Effector memory CD8-positive, alpha-beta T cell (primary cell): Measurements from ENCODE around the gene PRF1.
"Not testable (repeated sequence)": the region's sequence is repeated elsewhere in the genome, so short reads cannot be mapped to it uniquely, and the experiment has no call there.

Source experiments
- ATAC-seq: fragments of 150-1000 bp; cut with Tn5 transposase; replicated peaks from 2 replicates; pipeline ENCODE4 v1.10.0; 2021; ENCODE audit warnings: mild to moderate bottlenecking, moderate library complexity
- DNase-seq, 3 experiments: peaks; one replicate each; pipeline ENCODE4 v3.0.0; 2021
- H3K27ac Mint-ChIP-seq, 2 donors: one replicate each; pipeline ENCODE4 v1.8.0; 2022; ENCODE audit warnings: mild to moderate bottlenecking in 2 of 2, mixed read lengths in 2 of 2, moderate library complexity in 2 of 2
- H3K27me3 Mint-ChIP-seq, 2 donors: one replicate each; pipeline ENCODE4 v1.8.0; 2022; ENCODE audit warnings: mixed read lengths in 2 of 2
- H3K36me3 Mint-ChIP-seq: one replicate; pipeline ENCODE4 v1.8.0; 2022; ENCODE audit warnings: mild to moderate bottlenecking, moderate library complexity, mixed read lengths; ENCODE audit not compliant: insufficient read depth
- H3K4me1 Mint-ChIP-seq, 2 donors: one replicate each; pipeline ENCODE4 v1.8.0; 2022; ENCODE audit warnings: low read depth in 2 of 2, mixed read lengths in 2 of 2
- H3K4me3 Mint-ChIP-seq, 2 donors: one replicate each; pipeline ENCODE4 v1.8.0; 2022; ENCODE audit warnings: mild to moderate bottlenecking in 2 of 2, mixed read lengths in 2 of 2, moderate library complexity in 2 of 2
- H3K9me3 Mint-ChIP-seq, 2 donors: one replicate each; pipeline ENCODE4 v1.8.0; 2022; ENCODE audit warnings: mixed read lengths in 2 of 2
- total RNA-seq, 9 experiments: gene quantifications; one replicate each; lab custom pipeline; 2026; lab: John Stamatoyannopoulos, UW

The PRF1 gene
- 17.1 to 381 (median 104) reads per million in 9 experiments for total RNA-seq

DNA sequence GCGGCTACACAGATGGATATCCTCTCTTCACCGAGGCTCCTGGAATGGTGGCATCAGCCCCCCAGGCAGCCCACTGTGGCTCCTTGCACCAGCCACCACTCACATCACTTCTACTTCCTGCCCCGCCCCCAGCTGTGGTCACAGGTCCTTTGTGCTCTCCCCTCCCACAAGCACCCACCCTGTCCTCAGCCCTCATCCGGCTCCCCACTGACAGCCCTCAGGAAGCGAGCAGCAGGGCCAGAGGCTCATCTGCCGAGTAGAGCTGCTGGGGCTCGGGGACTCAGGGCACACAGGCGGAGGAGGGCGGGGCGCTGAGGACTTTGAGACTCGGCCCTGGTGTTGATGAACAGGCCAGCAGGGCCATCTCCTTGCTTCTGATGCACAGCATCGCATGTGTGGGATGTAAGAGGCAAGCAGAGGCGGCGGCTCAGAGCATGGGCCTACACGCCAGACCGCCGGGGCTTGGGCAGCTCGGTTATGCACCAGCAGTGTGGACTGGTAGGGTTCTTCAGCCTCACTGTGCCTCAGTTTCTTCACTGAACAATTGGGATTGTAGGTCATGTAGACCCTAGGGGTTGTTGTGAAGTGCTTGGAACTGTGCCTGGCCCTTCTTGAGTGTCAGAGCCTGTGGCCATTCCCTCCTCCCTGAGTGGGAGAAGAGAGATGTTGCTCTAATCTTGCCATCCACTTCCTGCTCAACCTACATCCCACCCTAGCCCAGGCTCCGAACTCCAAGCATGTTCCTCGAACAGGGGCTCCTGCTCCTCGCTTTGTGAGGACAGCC is at the start of gene PRF1:
PRF1 (minus strand) TSS at position 77 of the 784 bp plus-strand sequence. CDS start 1,839 bp downstream, outside the sequence.
- H3K9me3 Mint-ChIP-seq = no peaks in the 10 kb centered on the region
- peak; percentile 82 for ATAC-seq

DNA sequence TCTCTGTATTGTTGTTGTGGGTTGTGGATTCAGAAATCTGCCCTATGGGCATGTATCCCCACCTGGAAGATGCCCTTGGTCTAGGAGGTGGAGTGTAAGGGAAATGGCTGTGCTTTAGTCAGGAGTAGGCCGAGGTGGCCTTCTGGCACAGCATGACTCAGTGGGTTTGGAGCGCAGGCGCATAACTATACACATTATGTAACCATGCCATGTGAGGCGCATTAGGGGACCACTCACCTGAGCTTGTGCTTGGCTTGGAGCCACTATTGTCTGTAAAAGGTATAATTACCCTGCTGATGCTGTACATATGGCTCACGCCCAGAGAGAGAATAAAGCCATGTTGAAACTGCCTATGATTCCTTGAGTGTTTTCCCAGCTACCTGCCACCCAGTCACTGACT is 49.1 kb upstream of the PRF1 start:
- no peak for ATAC-seq
- Mint-ChIP-seq H3K27ac (no peak overlapping the region), H3K9me3 (peaks cover 6 to 8% of the 10 kb centered on the region in 2 donors), H3K4me1 (peaks cover 4 to 6% of the 10 kb centered on the region in 2 donors), H3K4me3 (no peak overlapping the region), H3K36me3 (no peaks in the 10 kb centered on the region), H3K27me3 (no peaks in the 10 kb centered on the region)
- no peak for DNase-seq

More for the DNA sequence above, at the start of gene PRF1:
- H3K27ac Mint-ChIP-seq = peak within 1 kb of the TSS; percentile 94 to 96
- no peaks in the 10 kb centered on the region for H3K27me3 Mint-ChIP-seq
- peaks cover 58% of the 10 kb centered on the region for H3K36me3 Mint-ChIP-seq
- peaks cover 60 to 64% of the 10 kb centered on the region in 2 donors for H3K4me1 Mint-ChIP-seq
- DNase-seq = peak; percentile 84 to 88 (median 87)
- H3K4me3 Mint-ChIP-seq = peak within 1 kb of the TSS; percentile 96 to 100

DNA sequence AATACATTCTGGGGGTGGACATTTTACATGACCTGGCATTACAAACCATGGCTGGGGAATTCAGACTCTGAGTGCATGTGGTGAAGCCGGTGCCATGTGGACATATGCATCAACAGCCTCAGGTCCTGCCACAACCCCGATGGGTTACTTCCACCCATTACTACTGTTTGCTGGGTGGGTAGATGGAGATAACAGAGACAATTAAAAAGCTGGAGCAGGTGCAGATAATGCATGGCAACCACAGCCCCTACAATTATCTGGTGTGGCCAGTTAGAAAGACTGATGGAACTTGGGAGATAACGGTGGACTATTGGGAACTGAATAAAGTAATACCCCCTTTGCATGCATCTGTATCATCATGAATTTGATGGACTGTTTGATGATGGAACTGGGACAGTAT is 48.2 kb upstream of the PRF1 start:
- ATAC-seq = no peak
- Mint-ChIP-seq H3K4me3 (no peak overlapping the region), H3K4me1 (peaks cover 0 to 3% of the 10 kb centered on the region in 2 donors)

DNA sequence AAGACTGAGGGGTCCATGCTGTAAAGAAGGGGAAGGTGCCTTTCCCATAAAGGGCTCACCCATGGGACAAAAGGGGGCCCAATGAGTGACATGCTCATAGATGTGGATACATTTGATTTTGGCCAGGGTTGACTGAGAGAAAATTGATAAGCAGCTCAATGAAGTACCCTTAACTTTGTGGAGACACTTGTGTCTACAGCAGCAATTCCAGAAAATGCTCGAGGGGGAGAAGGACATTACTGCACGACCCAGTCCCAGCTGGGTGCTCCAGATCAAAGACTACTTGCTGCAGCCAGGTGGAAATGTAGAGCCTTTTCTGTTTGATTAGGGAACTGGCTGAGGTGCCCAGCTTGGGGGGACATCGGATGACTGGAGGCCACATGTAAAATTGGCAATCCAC is 47.6 kb upstream of the PRF1 start:
- Mint-ChIP-seq H3K36me3 (no peaks in the 10 kb centered on the region), H3K27me3 (no peaks in the 10 kb centered on the region), H3K9me3 (peaks cover 6 to 8% of the 10 kb centered on the region in 2 donors), H3K4me3 (no peak overlapping the region), H3K27ac (no peak overlapping the region), H3K4me1 (peaks cover 0 to 3% of the 10 kb centered on the region in 2 donors)
- ATAC-seq (no peak), DNase-seq (no peak)

More for the DNA sequence above, 48.2 kb upstream of the PRF1 start:
- Mint-ChIP-seq H3K27me3 (no peaks in the 10 kb centered on the region), H3K9me3 (peaks cover 6 to 8% of the 10 kb centered on the region in 2 donors), H3K36me3 (no peaks in the 10 kb centered on the region), H3K27ac (no peak overlapping the region)
- DNase-seq = no peak

DNA sequence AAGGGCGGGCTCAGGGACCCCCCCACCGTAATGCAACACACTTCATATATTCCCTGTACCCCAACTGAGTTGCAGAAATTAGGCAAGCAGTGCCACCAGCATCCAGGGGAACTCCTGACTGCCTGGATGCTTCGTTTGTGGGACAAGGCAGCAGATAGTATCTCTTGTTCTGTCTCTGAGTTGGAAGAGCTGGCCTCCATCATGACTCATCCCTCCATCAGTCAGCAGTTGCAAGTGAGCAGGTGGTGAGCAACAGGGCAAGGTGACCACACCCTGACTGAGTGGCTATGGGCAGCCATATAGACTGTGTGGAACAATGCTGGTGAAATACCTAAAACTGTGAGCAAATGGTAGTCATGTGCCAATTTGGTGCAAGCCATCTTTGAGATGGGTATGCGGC is 47.0 kb upstream of the PRF1 start:
- Mint-ChIP-seq H3K9me3 (peaks cover 6 to 8% of the 10 kb centered on the region in 2 donors), H3K27ac (peak overlapping the region in 1 of 2 donors; percentile 11), H3K27me3 (no peaks in the 10 kb centered on the region), H3K4me1 (peaks cover 0 to 3% of the 10 kb centered on the region in 2 donors), H3K4me3 (no peak overlapping the region), H3K36me3 (no peaks in the 10 kb centered on the region)
- no peak for DNase-seq
- ATAC-seq = no peak

DNA sequence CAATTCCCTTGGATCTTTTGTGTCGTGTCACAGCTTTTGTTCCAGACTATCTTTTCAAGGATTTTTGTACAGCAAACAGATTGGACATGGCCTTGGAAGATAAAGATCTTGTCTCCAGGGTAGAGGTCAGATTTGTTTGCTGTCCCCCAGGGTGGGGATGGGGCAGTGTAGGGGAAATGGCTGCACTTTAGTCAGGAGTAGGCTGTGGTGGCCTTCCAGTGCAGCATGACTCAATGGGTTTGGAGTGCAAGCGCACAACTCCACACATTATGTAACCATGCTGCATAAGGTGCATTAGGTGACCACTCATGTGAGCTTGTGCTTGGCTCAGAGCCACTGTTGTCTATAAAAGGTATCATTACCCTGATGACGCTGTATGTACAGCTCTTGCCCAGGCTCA is 45.9 kb upstream of the PRF1 start:
- H3K4me1 Mint-ChIP-seq = peaks cover 0 to 3% of the 10 kb centered on the region in 2 donors
- ATAC-seq = no peak
- H3K27ac Mint-ChIP-seq = no peak overlapping the region
- no peaks in the 10 kb centered on the region for H3K36me3 Mint-ChIP-seq
- H3K27me3 Mint-ChIP-seq = no peaks in the 10 kb centered on the region
- H3K9me3 Mint-ChIP-seq = peaks cover 6 to 8% of the 10 kb centered on the region in 2 donors
- no peak overlapping the region for H3K4me3 Mint-ChIP-seq
- no peak for DNase-seq

DNA sequence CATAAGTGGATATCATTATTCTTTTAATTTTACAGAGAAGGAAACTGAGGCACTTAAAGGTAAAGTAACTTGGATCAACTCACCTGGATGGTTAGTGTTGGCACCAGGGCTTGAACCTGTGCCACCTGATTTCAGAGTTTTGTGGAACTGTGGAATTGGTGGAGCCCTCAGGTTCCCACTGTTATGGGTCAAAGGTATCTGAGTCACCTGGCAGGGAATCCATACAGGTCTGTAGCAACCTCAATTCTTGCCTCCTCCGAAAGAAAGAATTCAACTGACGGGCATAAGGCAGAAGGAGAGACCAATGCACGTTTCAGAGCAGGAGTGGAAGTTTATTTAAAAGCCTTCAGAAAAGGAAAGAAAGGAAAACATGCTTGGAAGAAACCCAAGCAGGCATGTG is 44.5 kb upstream of the PRF1 start:
- ATAC-seq (no peak), DNase-seq (no peak)
- Mint-ChIP-seq H3K36me3 (no peaks in the 10 kb centered on the region), H3K27me3 (no peaks in the 10 kb centered on the region), H3K27ac (no peak overlapping the region), H3K9me3 (peaks cover 6 to 8% of the 10 kb centered on the region in 2 donors), H3K4me1 (peaks cover 0 to 3% of the 10 kb centered on the region in 2 donors), H3K4me3 (no peak overlapping the region)

DNA sequence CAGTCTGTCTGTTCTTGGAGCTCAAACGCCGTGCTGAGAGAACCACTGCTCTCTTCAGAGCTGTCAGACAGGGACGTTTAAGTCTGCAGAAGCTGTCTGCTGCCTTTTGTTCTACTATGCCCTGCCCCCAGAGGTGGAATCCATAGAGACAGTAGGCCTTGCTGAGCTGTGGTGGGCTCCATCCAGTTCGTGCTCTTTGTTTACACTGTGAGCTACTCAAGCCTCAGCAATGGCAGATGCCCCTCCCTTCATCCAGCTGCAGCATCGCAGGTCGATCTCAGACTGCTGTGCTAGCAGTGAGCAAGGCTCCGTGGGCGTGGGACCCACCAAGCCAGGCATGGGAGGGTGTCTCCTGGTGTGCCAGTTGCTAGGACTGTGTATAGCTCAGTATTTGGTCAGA is 42.4 kb upstream of the PRF1 start:
- peak overlapping the region in 1 of 2 donors; percentile 71 for H3K27ac Mint-ChIP-seq
- H3K36me3 Mint-ChIP-seq = not testable (repeated sequence)

DNA sequence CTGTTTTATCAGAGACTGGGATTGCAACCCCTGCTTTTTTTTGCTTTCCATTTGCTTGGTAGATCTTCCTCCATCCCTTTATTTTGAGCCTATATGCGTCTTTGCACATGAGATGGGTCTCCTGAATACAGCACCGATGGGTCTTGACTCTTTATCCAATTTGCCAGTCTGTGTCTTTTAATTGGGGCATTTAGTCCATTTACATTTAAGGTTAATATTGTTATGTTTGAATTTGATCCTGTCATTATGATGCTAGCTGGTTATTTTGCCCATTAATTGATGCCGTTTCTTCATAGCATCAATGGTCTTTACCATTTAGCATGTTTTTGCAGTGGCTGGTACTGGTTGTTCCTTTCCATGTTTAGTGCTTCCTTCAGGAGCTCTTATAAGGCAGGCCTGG is 40.7 kb upstream of the PRF1 start:
- not testable (repeated sequence) for H3K27me3 Mint-ChIP-seq, H3K4me3 Mint-ChIP-seq, ATAC-seq, H3K36me3 Mint-ChIP-seq, H3K4me1 Mint-ChIP-seq, DNase-seq, H3K9me3 Mint-ChIP-seq, H3K27ac Mint-ChIP-seq

More for the DNA sequence above, 42.4 kb upstream of the PRF1 start:
- not testable (repeated sequence) for H3K4me3 Mint-ChIP-seq, DNase-seq, H3K27me3 Mint-ChIP-seq, ATAC-seq, H3K4me1 Mint-ChIP-seq, H3K9me3 Mint-ChIP-seq

DNA sequence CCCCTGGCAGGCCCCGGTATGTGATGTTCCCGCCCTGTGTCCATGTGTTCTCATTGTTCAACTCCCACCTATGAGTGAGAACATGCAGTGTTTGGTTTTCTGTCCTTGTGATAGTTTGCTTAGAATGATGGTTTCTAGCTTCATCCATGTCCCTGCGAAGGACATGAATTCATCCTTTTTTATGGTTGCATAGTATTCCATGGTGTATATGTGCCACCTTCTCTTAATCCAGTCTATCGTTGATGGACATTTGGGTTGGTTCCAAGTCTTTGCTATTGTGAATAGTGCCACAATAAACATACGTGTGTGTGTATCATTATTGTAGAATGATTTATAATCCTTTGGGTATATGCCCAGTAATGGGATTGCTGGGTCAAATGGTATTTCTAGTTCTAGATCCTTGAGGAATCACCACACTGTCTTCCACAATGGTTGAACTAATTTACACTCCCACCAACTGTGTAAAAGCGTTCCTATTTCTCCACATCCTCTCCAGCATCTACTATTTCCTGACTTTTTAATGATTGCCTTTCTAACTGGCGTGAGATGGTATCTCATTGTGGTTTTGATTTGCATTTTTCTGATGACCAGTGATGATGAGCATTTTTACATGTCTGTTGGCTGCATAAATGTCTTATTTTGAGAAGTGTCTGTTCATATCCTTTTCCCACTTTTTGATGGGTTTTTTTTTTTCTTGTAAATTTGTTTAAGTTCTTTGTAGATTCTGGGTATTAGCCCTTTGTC is 37.3 kb upstream of the PRF1 start:
- not testable (repeated sequence) for H3K36me3 Mint-ChIP-seq, H3K9me3 Mint-ChIP-seq, ATAC-seq, H3K27ac Mint-ChIP-seq, H3K27me3 Mint-ChIP-seq, H3K4me1 Mint-ChIP-seq, H3K4me3 Mint-ChIP-seq, DNase-seq

DNA sequence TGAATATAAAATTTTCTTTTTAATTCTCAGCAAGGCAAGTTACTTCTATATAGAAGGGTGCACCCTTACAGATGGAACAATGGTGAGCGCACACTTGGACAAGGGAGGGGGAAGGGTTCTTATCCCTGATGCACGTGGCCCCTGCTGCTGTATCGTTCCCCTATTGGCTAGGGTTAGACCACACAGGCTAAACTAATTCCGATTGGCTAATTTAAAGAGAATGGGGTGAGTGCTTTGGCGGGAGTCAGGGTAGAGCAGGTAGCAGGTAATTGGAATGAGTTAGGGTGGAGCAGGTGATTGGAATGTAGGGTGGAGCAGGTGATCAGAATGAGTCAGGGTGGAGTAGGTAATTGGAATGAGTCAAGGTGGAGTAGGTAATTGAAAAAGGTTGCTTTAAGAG is 32.0 kb upstream of the PRF1 start:
- H3K27me3 Mint-ChIP-seq, ATAC-seq, H3K27ac Mint-ChIP-seq, H3K9me3 Mint-ChIP-seq, H3K4me1 Mint-ChIP-seq, H3K4me3 Mint-ChIP-seq, DNase-seq, H3K36me3 Mint-ChIP-seq: not testable (repeated sequence)

DNA sequence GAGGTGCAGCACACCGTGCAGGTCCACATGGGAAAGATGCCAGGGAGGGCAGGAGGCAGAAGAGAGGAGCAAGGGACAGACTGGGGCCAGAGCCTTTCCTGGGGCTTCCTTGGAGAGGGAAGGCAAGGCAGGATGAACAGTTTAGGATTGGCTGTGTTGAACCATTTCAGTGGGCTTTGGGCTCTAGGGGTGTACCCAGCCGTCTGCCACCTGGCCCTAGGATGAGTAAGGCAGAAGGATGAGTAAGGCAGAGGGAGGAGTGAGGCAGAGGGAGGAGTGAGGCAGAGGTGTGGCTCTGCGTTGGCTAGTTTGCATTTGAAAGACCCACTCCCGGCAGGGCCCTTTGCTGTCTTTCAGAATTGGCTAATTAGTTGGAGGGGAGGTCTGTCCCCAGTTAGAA is 31.5 kb upstream of the PRF1 start:
- H3K4me1 Mint-ChIP-seq = no peaks in the 10 kb centered on the region
- no peak overlapping the region for H3K4me3 Mint-ChIP-seq
- no peak overlapping the region for H3K27ac Mint-ChIP-seq
- no peaks in the 10 kb centered on the region for H3K27me3 Mint-ChIP-seq
- no peaks in the 10 kb centered on the region for H3K9me3 Mint-ChIP-seq
- DNase-seq (no peak), ATAC-seq (no peak)
- H3K36me3 Mint-ChIP-seq = peaks cover 3% of the 10 kb centered on the region

DNA sequence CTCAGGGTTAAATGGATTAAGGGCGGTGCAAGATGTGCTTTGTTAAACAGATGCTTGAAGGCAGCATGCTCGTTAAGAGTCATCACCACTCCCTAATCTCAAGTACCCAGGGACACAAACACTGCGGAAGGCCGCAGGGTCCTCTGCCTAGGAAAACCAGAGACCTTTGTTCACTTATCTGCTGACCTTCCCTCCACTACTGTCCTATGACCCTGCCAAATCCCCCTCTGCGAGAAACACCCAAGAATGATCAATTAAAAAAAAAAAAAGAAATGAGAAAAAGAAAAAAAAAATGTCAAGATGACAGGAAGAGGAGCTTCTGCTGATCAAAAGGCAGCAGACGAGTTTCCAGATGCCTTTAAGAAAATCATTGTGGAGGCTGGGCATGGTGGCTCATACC is 29.2 kb upstream of the PRF1 start:
- not testable (repeated sequence) for ATAC-seq, H3K27ac Mint-ChIP-seq, H3K4me1 Mint-ChIP-seq, H3K9me3 Mint-ChIP-seq, H3K36me3 Mint-ChIP-seq, H3K27me3 Mint-ChIP-seq, H3K4me3 Mint-ChIP-seq, DNase-seq

DNA sequence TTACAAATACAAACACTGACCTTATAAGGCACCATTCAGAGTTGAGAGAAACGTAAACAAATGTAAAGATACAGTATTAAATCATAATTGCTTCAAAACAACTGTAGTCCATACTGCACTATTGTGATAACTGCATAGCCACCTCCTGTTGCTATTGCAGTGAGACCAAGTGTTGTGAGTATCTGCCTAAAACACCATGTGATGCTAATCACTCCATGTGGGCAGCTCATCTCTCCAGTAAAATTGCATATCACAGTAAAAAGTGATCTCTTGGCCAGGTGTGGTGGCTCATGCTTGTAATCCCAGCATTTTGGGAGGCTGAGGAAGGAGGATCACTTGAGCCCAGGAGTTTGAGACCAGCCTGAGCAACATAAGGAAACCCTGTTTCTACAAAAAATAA is 26.8 kb upstream of the PRF1 start:
- Mint-ChIP-seq H3K4me1 (no peaks in the 10 kb centered on the region), H3K27me3 (no peaks in the 10 kb centered on the region), H3K27ac (no peak overlapping the region), H3K9me3 (no peaks in the 10 kb centered on the region), H3K4me3 (no peak overlapping the region), H3K36me3 (no peaks in the 10 kb centered on the region)
- no peak for DNase-seq
- no peak for ATAC-seq
